ENCODE measurements around the gene PROSER3. TPM values are rescaled to one million over a fixed set of nuclear protein-coding genes. Genes with fewer than 3 reads are reported as not detected.
"Not testable (repeated sequence)": the region's sequence is repeated elsewhere in the genome, so short reads cannot be mapped to it uniquely, and the experiment has no call there.

PROSER3 gene
- total RNA-seq, 6 experiments from 2014 or later, result 3.9 to 5.5 (median 4.7) TPM

GRCh38 chr19:35764432-35765315 is 6.7 kb downstream of the PROSER3 start:
- Histone ChIP-seq H3K4me3 (no peak overlapping the region), H3K36me3 (peaks cover 0 to 4% (median 0%) of the 10 kb centered on the region in 4 donors), H3K27me3 (no peaks in the 10 kb centered on the region), H3K4me1 (no peaks in the 10 kb centered on the region), H3K27ac (no peak overlapping the region), H3K9me3 (no peaks in the 10 kb centered on the region)
- peak in 1 of 3 donors; percentile 44 for DNase-seq
- TF ChIP-seq POLR2A (IDR thresholded peaks at IDR 0.05) (no peak), CTCF (IDR thresholded peaks at IDR 0.05) (no peak)
- peak in 1 of 4 donors; percentile 5 for ATAC-seq
- intact Hi-C loops (cut with DNase I), result no loop called here
- 100% methylated on average over 4 of the region's 17 CpGs for WGBS (ENCODE audit: insufficient coverage, low coverage, low lambda C conversion rate, missing lambda C conversion rate)

- Histone ChIP-seq H3K27me3 (no peaks in the 10 kb centered on the region), H3K36me3 (peaks cover 0 to 4% (median 0%) of the 10 kb centered on the region in 4 donors), H3K27ac (no peak overlapping the region), H3K4me1 (no peaks in the 10 kb centered on the region), H3K4me3 (no peak overlapping the region), H3K9me3 (no peaks in the 10 kb centered on the region)
- no peak for TF ChIP-seq CTCF (IDR thresholded peaks at IDR 0.05)
- TF ChIP-seq POLR2A (IDR thresholded peaks at IDR 0.05), result no peak
- ATAC-seq (peak in 2 of 4 donors; percentile 7 to 37), DNase-seq (peak in 2 of 3 donors; percentile 13 to 39)
- 71% methylated on average over 5 of the region's 11 CpGs for WGBS (ENCODE audit: insufficient coverage, low coverage, low lambda C conversion rate, missing lambda C conversion rate)
- intact Hi-C loops (cut with DNase I), result no loop called here
These were observed 8.7 kb downstream of the PROSER3 start for GRCh38 chr19:35766571-35767104.

GRCh38 chr19:35767288-35768081 is 9.5 kb downstream of the PROSER3 start:
- Histone ChIP-seq H3K27me3 (no peaks in the 10 kb centered on the region), H3K27ac (no peak overlapping the region), H3K4me3 (no peak overlapping the region), H3K9me3 (no peaks in the 10 kb centered on the region), H3K4me1 (no peaks in the 10 kb centered on the region), H3K36me3 (no peaks in the 10 kb centered on the region)
- DNase-seq (peak in 2 of 3 donors; percentile 15 to 53), ATAC-seq (peak in 2 of 4 donors; percentile 32 to 33)
- 80% methylated on average over 13 of the region's 34 CpGs for WGBS (ENCODE audit: insufficient coverage, low coverage, low lambda C conversion rate, missing lambda C conversion rate)
- TF ChIP-seq CTCF (IDR thresholded peaks at IDR 0.05) (no peak), POLR2A (IDR thresholded peaks at IDR 0.05) (no peak)
- intact Hi-C loops (cut with DNase I), result no loop called here

GRCh38 chr19:35768082-35768421 is 10.1 kb downstream of the PROSER3 start:
- Histone ChIP-seq H3K36me3 (no peaks in the 10 kb centered on the region), H3K4me3 (no peak overlapping the region), H3K27ac (no peak overlapping the region), H3K27me3 (no peaks in the 10 kb centered on the region), H3K9me3 (no peaks in the 10 kb centered on the region), H3K4me1 (no peaks in the 10 kb centered on the region)
- 33% methylated on average over 1 of the region's 15 CpGs for WGBS (ENCODE audit: insufficient coverage, low coverage, low lambda C conversion rate, missing lambda C conversion rate)
- TF ChIP-seq CTCF (IDR thresholded peaks at IDR 0.05) (no peak), POLR2A (IDR thresholded peaks at IDR 0.05) (no peak)
- DNase-seq (peak in 1 of 3 donors; percentile 14), ATAC-seq (no peak)
- intact Hi-C loops (cut with DNase I), result no loop called here

- H3K4me1 ChIP-seq; intact Hi-C loops (cut with DNase I); H3K9me3 ChIP-seq; ATAC-seq; H3K4me3 ChIP-seq; H3K27me3 ChIP-seq; H3K27ac ChIP-seq; H3K36me3 ChIP-seq; DNase-seq: not testable (repeated sequence)
- WGBS (ENCODE audit: insufficient coverage, low coverage, low lambda C conversion rate, missing lambda C conversion rate), result 94% methylated on average over 5 of the region's 5 CpGs
These were observed 14.4 kb downstream of the PROSER3 start for GRCh38 chr19:35772362-35772761.
